H1 (cell line): ENCODE measurements around the gene NFASC. TPM values are rescaled to one million over a fixed set of nuclear protein-coding genes. Genes with fewer than 3 reads are reported as not detected.
A peak's percentile ranks its signal among the peaks of the same experiment; 100 is the strongest.

Source experiments
- CTCF ChIA-PET: fragments of 300-600 bp; sonication (Branson Sonifier 250); formaldehyde crosslinking; loops from one replicate; lab custom pipeline; 2021; ENCODE audit not compliant: partially characterized antibody; lab: Charles Lee
- POLR2A ChIA-PET: fragments of 300-600 bp; sonication (Branson Sonifier 250); formaldehyde crosslinking; loops from one replicate; lab custom pipeline; 2021; ENCODE audit warnings: inconsistent platforms; ENCODE audit not compliant: partially characterized antibody; lab: Charles Lee
- DNase-seq, 2 experiments: peaks; one replicate each; pipeline versions ENCODE4 v3.0.0 to v3.0.0-alpha.2; 2010 to 2022; ENCODE audit warnings: low spot score in 2 of 2, low read depth in 1 of 2, mixed read lengths in 1 of 2
- FAIRE-seq: peaks from 2 replicates; lab custom pipeline; 2011; peaks lifted over from hg19 to GRCh38; lab: Jason Lieb, UNC
- H2AFZ ChIP-seq: 2 replicates; pipeline ENCODE4 v1.8.1; 2012; ENCODE audit warnings: low read length, inconsistent platforms
- H2AK5ac ChIP-seq: 2 replicates; pipeline ENCODE4 v1.6.1; 2013; ENCODE audit warnings: low read depth, low read length
- H2BK120ac ChIP-seq: replicated peaks from 2 replicates; pipeline ENCODE3; 2013; ENCODE audit warnings: low read depth, low read length, inconsistent platforms
- H2BK12ac ChIP-seq: 2 replicates; pipeline ENCODE4 v1.6.1; 2013; ENCODE audit warnings: low read depth, low read length
- H2BK15ac ChIP-seq: 2 replicates; pipeline ENCODE4 v1.6.1; 2013; ENCODE audit warnings: low read length
- H2BK20ac ChIP-seq: 2 replicates; pipeline ENCODE4 v1.6.1; 2013; ENCODE audit warnings: low read length
- H2BK5ac ChIP-seq: 2 replicates; pipeline ENCODE4 v1.6.1; 2013; ENCODE audit warnings: low read depth, low read length
- H3K14ac ChIP-seq: 2 replicates; pipeline ENCODE4 v1.6.1; 2013; ENCODE audit warnings: inconsistent platforms; ENCODE audit not compliant: insufficient read length
- H3K18ac ChIP-seq: 2 replicates; pipeline ENCODE4 v1.6.1; 2013; ENCODE audit warnings: low read length; ENCODE audit errors: extremely low read depth
- H3K23ac ChIP-seq: 2 replicates; pipeline ENCODE4 v1.6.1; 2013; ENCODE audit warnings: inconsistent platforms; ENCODE audit not compliant: insufficient read length
- H3K23me2 ChIP-seq: 2 replicates; pipeline ENCODE4 v1.6.1; 2013; ENCODE audit warnings: low read depth, low read length
- H3K27ac ChIP-seq: 2 replicates; pipeline ENCODE4 v1.6.1; 2011; ENCODE audit warnings: low read depth, low read length, inconsistent platforms
- H3K27me3 ChIP-seq, 4 experiments: replicated peaks in 1 of 4; 1 replicate in 1 of 4; 2 replicates in 3 of 4; pipeline versions ENCODE4 v1.6.1 to v1.8.1; 2011 to 2013; ENCODE audit warnings: low read length in 3 of 4, mild to moderate bottlenecking in 3 of 4, inconsistent platforms in 2 of 4, mixed read lengths in 2 of 4, moderate library complexity in 1 of 4; ENCODE audit not compliant: control insufficient read depth in 3 of 4, insufficient read depth in 3 of 4; ENCODE audit errors: extremely low read depth in 1 of 4
- H3K36me3 ChIP-seq, 4 experiments: 2 replicates each; pipeline versions ENCODE4 v1.6.1 to v1.8.1; 2011 to 2013; ENCODE audit warnings: mild to moderate bottlenecking in 4 of 4, low read length in 3 of 4, moderate library complexity in 2 of 4, control low read depth in 1 of 4, inconsistent platforms in 1 of 4; ENCODE audit not compliant: insufficient read depth in 4 of 4, control insufficient read depth in 2 of 4
- H3K4ac ChIP-seq: replicated peaks from 2 replicates; pipeline ENCODE3; 2013; ENCODE audit warnings: low read length, low read depth, mixed read lengths, inconsistent platforms; ENCODE audit not compliant: insufficient read length
- H3K4me1 ChIP-seq, 4 experiments: replicated peaks in 1 of 4; 1 replicate in 1 of 4; 2 replicates in 3 of 4; pipeline versions ENCODE4 v1.6.1 to v1.8.1; 2011 to 2013; ENCODE audit warnings: low read length in 3 of 4, inconsistent platforms in 2 of 4, mixed read lengths in 1 of 4; ENCODE audit not compliant: insufficient read depth in 4 of 4, control insufficient read depth in 3 of 4
- H3K4me2 ChIP-seq, 2 experiments: 2 replicates each; pipeline versions ENCODE4 v1.6.1 to v1.8.1; 2011 to 2013; ENCODE audit warnings: low read depth in 2 of 2, low read length in 2 of 2, control low read depth in 1 of 2, inconsistent platforms in 1 of 2, mild to moderate bottlenecking in 1 of 2; ENCODE audit not compliant: insufficient read depth in 1 of 2
- H3K4me3 ChIP-seq, 4 experiments: fragments of 200-600, 300-600 bp in 1 of 4; sonication (generic), shearing (Covaris generic), sonication (Bioruptor Twin) in 1 of 4; 2 replicates each; pipeline versions ENCODE4 v1.5.1 to v1.8.1; 2011 to 2016; ENCODE audit warnings: low read length in 4 of 4, low read depth in 3 of 4, control low read depth in 2 of 4, inconsistent platforms in 2 of 4, mild to moderate bottlenecking in 2 of 4, mixed read lengths in 1 of 4, moderate library complexity in 1 of 4; ENCODE audit not compliant: insufficient read depth in 2 of 4; ENCODE audit errors: extremely low read depth in 1 of 4
- H3K56ac ChIP-seq: replicated peaks from 2 replicates; pipeline ENCODE3; 2013; ENCODE audit warnings: low read depth, mild to moderate bottlenecking, mixed read lengths, low read length, inconsistent platforms; ENCODE audit not compliant: insufficient read length
- H3K79me1 ChIP-seq: 2 replicates; pipeline ENCODE4 v1.6.1; 2013; ENCODE audit warnings: low read depth, low read length, control low read depth
- H3K79me2 ChIP-seq, 2 experiments: 2 replicates each; pipeline versions ENCODE4 v1.6.1 to v1.8.1; 2012 to 2013; ENCODE audit warnings: low read length in 2 of 2, mild to moderate bottlenecking in 2 of 2, inconsistent platforms in 1 of 2; ENCODE audit not compliant: insufficient read depth in 2 of 2, control insufficient read depth in 1 of 2
- H3K9ac ChIP-seq, 4 experiments: replicated peaks in 1 of 4; 1 replicate in 1 of 4; 2 replicates in 3 of 4; pipeline versions ENCODE4 v1.6.1 to v1.8.1; 2011 to 2013; ENCODE audit warnings: low read depth in 3 of 4, low read length in 3 of 4, control low read depth in 2 of 4, mild to moderate bottlenecking in 2 of 4, moderate library complexity in 2 of 4, inconsistent platforms in 1 of 4; ENCODE audit errors: extremely low read depth in 1 of 4
- H3K9me3 ChIP-seq, 2 experiments: 2 replicates each; pipeline versions ENCODE4 v1.6.1 to v1.8.1; 2012 to 2013; ENCODE audit warnings: mild to moderate bottlenecking in 2 of 2, moderate library complexity in 2 of 2, control low read depth in 1 of 2, inconsistent platforms in 1 of 2, low read depth in 1 of 2, low read length in 1 of 2, mixed read lengths in 1 of 2; ENCODE audit not compliant: insufficient read depth in 2 of 2
- H4K20me1 ChIP-seq, 2 experiments: replicated peaks in 1 of 2; 2 replicates each; pipeline versions ENCODE3 to v1.8.1; 2011 to 2013; ENCODE audit warnings: inconsistent platforms in 2 of 2, low read length in 2 of 2, mild to moderate bottlenecking in 1 of 2; ENCODE audit not compliant: insufficient read depth in 2 of 2, control insufficient read depth in 1 of 2
- H4K5ac ChIP-seq: 2 replicates; pipeline ENCODE4 v1.6.1; 2013; ENCODE audit warnings: low read length, low read depth, mixed read lengths, inconsistent platforms; ENCODE audit not compliant: insufficient read length
- H4K8ac ChIP-seq: 2 replicates; pipeline ENCODE4 v1.8.0; 2013; ENCODE audit warnings: mild to moderate bottlenecking, moderate library complexity, low read length, inconsistent platforms; ENCODE audit not compliant: insufficient read depth; ENCODE audit errors: extremely low read depth
- H4K91ac ChIP-seq: replicated peaks from 2 replicates; pipeline ENCODE3; 2013; ENCODE audit warnings: low read length, mixed read lengths, inconsistent platforms; ENCODE audit not compliant: insufficient read length
- BCL11A ChIP-seq, 2 experiments: IDR thresholded peaks; one replicate each; pipeline ENCODE4 v1.6.1; 2011; ENCODE audit warnings: low read depth in 2 of 2, low read length in 2 of 2, mild to moderate bottlenecking in 2 of 2
- CBX8 ChIP-seq: fragments of 300-800, 300-1000 bp; sonication (generic); IDR thresholded peaks from 2 replicates; pipeline ENCODE4 v1.7.1; 2016; ENCODE audit warnings: low read depth, low read length, borderline replicate concordance
- CEBPB ChIP-seq: IDR thresholded peaks from 2 replicates; pipeline ENCODE4 v1.6.1; 2012; ENCODE audit warnings: low read depth, low read length
- CREB1 ChIP-seq: IDR thresholded peaks from 2 replicates; pipeline ENCODE4 v1.6.1; 2012; ENCODE audit warnings: inconsistent platforms
- GABPA ChIP-seq: IDR thresholded peaks from 2 replicates; pipeline ENCODE4 v1.6.1; 2011; ENCODE audit warnings: mild to moderate bottlenecking, low read length, moderate library complexity, borderline replicate concordance; ENCODE audit not compliant: insufficient read depth
- JUN ChIP-seq: IDR thresholded peaks from 2 replicates; pipeline ENCODE4 v1.6.1; 2011; ENCODE audit warnings: low read depth, mild to moderate bottlenecking, improper control_type of control experiment, low read length
- MAX ChIP-seq: IDR thresholded peaks from 2 replicates; pipeline ENCODE4 v1.6.1; 2012; ENCODE audit warnings: inconsistent platforms
- RAD21 ChIP-seq, 2 experiments: IDR thresholded peaks in 1 of 2; conservative IDR thresholded peaks in 1 of 2; 2 replicates each; pipeline ENCODE4 v1.6.1; 2011; ENCODE audit warnings: low read depth in 2 of 2, low read length in 2 of 2, improper control_type of control experiment in 1 of 2, inconsistent platforms in 1 of 2, mild to moderate bottlenecking in 1 of 2, moderate library complexity in 1 of 2
- RFX5 ChIP-seq: IDR thresholded peaks from 2 replicates; pipeline ENCODE4 v1.6.1; 2011; ENCODE audit warnings: low read depth, low read length, improper control_type of control experiment, borderline replicate concordance
- RXRA ChIP-seq: IDR thresholded peaks from 2 replicates; pipeline ENCODE4 v1.6.1; 2011; ENCODE audit warnings: low read depth, mild to moderate bottlenecking, low read length, moderate library complexity; ENCODE audit not compliant: insufficient read depth
- SAP30 ChIP-seq: fragments of 300-600 bp; sonication (generic); IDR thresholded peaks from 2 replicates; pipeline ENCODE4 v1.7.1; 2012; ENCODE audit warnings: low read length, moderate library complexity, mild to moderate bottlenecking, inconsistent platforms; ENCODE audit not compliant: insufficient read depth, insufficient replicate concordance
- WGBS, 2 experiments: shearing (Covaris generic) in 1 of 2; methylation state at CpG; one replicate each; pipeline versions ENCODE4 v1.1.6 to v1.1.7; 2013 to 2015; ENCODE audit warnings: low lambda C conversion rate in 2 of 2, mixed read lengths in 2 of 2, inconsistent platforms in 1 of 2, low coverage in 1 of 2, missing lambda C conversion rate in 1 of 2; ENCODE audit not compliant: insufficient replicate concordance in 2 of 2, insufficient coverage in 1 of 2, insufficient read length in 1 of 2; ENCODE audit errors: extremely low coverage in 1 of 2, missing lambda C conversion rate in 1 of 2; 5-methylcytosine and 5-hydroxymethylcytosine counted together
- polyA plus RNA-seq, 7 experiments: library from polyadenylated mRNA; depleted of rRNA in 3 of 7; stranded (reverse) in 5 of 7; unstranded in 2 of 7; fragments of >200 nt in 5 of 7; fragments of 200-250 nt in 2 of 7; gene quantifications; 1 replicate in 5 of 7; 2 replicates in 1 of 7; 4 replicates in 1 of 7; pipeline versions ENCODE4 v1.2.1 to v1.2.3, GENCODE V29; 2011 to 2013; ENCODE audit warnings: missing spikeins in 2 of 7, mixed read lengths in 2 of 7
- total RNA-seq: library from RNA; stranded (reverse); fragmentation: NEBNext Ultra II Directional; extraction: Animal tissue kit (Norgen Biotek cat#: 25700); gene quantifications from 2 replicates; pipeline ENCODE4 v1.2.1, GENCODE V29; 2021

The NFASC gene
- total and polyA plus RNA-seq, 2 of the 8 experiments (the other 6 are each of a cell fraction or from before 2014, with no cell fraction given) = 5.0 to 15.2 TPM

GRCh38 chr1:205060746-205061145 lies 190.1 kb downstream of the NFASC start:
- H3K23ac ChIP-seq = no peak overlapping the region
- no peak for FAIRE-seq
- H2AK5ac ChIP-seq = no peak overlapping the region
- H3K4me2 ChIP-seq = no peak overlapping the region
- H2AFZ ChIP-seq = no peak overlapping the region
- H2BK120ac ChIP-seq = no peak overlapping the region
- H4K91ac ChIP-seq = peak overlapping the region; percentile 78
- H3K36me3 ChIP-seq = no peaks in the 10 kb centered on the region
- 89% methylated on average over 10 of the region's 10 CpGs; no CpG with 5 or more reads in 1 of the 2 experiments for WGBS, 2 experiments
- H3K79me1 ChIP-seq = no peaks in the 10 kb centered on the region
- H2BK5ac ChIP-seq = no peak overlapping the region
- H3K4me1 ChIP-seq = peaks cover 0 to 4% (median 2%) of the 10 kb centered on the region in 4 experiments; a peak in 4 of 7 replicates
- H3K23me2 ChIP-seq = no peaks in the 10 kb centered on the region
- no peak overlapping the region for H3K4ac ChIP-seq
- H4K5ac ChIP-seq = no peak overlapping the region
- no peak overlapping the region for H3K4me3 ChIP-seq
- no peak overlapping the region for H3K56ac ChIP-seq
- CTCF ChIA-PET = interaction anchor here (0.6 to 38.9 kb wide), 32 partner anchors 10 to 525 kb away, joined by 3 to 1336 read pairs (median 7); partner anchors contain the start of gene CNTN2
- no peaks in the 10 kb centered on the region for H4K20me1 ChIP-seq
- H2BK15ac ChIP-seq = peak overlapping the region; percentile 90
- POLR2A ChIA-PET = interaction anchor here (0.8 to 2.5 kb wide), 3 partner anchors 58 to 69 kb away, joined by 3 to 6 read pairs (median 6); no protein-coding TSS in a partner anchor
- H2BK20ac ChIP-seq = no peak overlapping the region
- DNase-seq = no peak
- H2BK12ac ChIP-seq = no peak overlapping the region; the same call in 1 of the 2 replicates
- H3K27me3 ChIP-seq = no peaks in the 10 kb centered on the region
- H3K18ac ChIP-seq = no peak overlapping the region
- no peak overlapping the region for H3K27ac ChIP-seq
- no peaks in the 10 kb centered on the region for H3K9me3 ChIP-seq
- no peak overlapping the region for H3K9ac ChIP-seq
- no peak overlapping the region for H3K14ac ChIP-seq
- TF ChIP-seq CREB1 (no peak), CBX8 (no peak), MAX (no peak), RAD21 (IDR thresholded peaks at IDR 0.05 in 1 of 2, conservative IDR thresholded peaks at IDR 0.05 in 1 of 2; ENCODE audit: low read depth in 2 of 2, low read length in 2 of 2) (no peak), BCL11A (IDR thresholded peaks at IDR 0.05; ENCODE audit: low read depth in 2 of 2, low read length in 2 of 2) (no peak), RFX5 (no peak), CEBPB (no peak), GABPA (no peak), RXRA (no peak), JUN (no peak), SAP30 (no peak)
- H4K8ac ChIP-seq = peak overlapping the region; percentile 28; the same call in 1 of the 2 replicates
- H3K79me2 ChIP-seq = no peaks in the 10 kb centered on the region
